IMR-90 (cell line): ENCODE measurements around the gene SIPA1L3. TPM values are rescaled to one million over a fixed set of nuclear protein-coding genes. Genes with fewer than 3 reads are reported as not detected.

Experiments
- ATAC-seq: fragments of 200-7000 bp; cut with Tn5 transposase; 2 replicates; pipeline ENCODE4 v1.9.1; 2020; ENCODE audit warnings: low read depth, mild to moderate bottlenecking, moderate library complexity
- BruUV-seq: library from RNA; stranded (reverse); fragments of 400-500 nt; replicated peaks from 2 replicates; lab custom pipeline; 2021; lab: Mats Ljungman, UMichigan
- CTCF ChIA-PET: fragments of 300-600 bp; formaldehyde crosslinking; extraction: SDS; loops from one replicate; lab custom pipeline; 2021; ENCODE audit warnings: antibody characterized with exemption; lab: Yijun Ruan, JAX
- POLR2A ChIA-PET: fragments of 300-600 bp; sonication (Branson Sonifier 250); formaldehyde crosslinking; loops from one replicate; lab custom pipeline; 2022; ENCODE audit warnings: antibody characterized with exemption; ENCODE audit not compliant: unreplicated experiment; lab: Charles Lee
- DNase-seq: peaks from one replicate; pipeline ENCODE4 v3.0.0; 2013
- H2AFZ ChIP-seq: replicated peaks from 2 replicates; pipeline ENCODE3; 2013; ENCODE audit warnings: low read length, mild to moderate bottlenecking; ENCODE audit not compliant: poor library complexity
- H2AK5ac ChIP-seq: 2 replicates; pipeline ENCODE4 v1.6.1; 2013; ENCODE audit warnings: low read depth, low read length, inconsistent platforms
- H2AK9ac ChIP-seq: replicated peaks from 2 replicates; pipeline ENCODE3; 2013; ENCODE audit warnings: mild to moderate bottlenecking, low read depth, low read length, moderate library complexity; ENCODE audit not compliant: poor library complexity
- H2BK120ac ChIP-seq: 2 replicates; pipeline ENCODE4 v1.6.1; 2013; ENCODE audit warnings: low read depth, low read length, inconsistent platforms
- H2BK15ac ChIP-seq: 3 replicates; pipeline ENCODE4 v1.6.1; 2013; ENCODE audit warnings: low read depth, low read length, inconsistent platforms
- H2BK20ac ChIP-seq: 2 replicates; pipeline ENCODE4 v1.6.1; 2013; ENCODE audit warnings: low read depth, mild to moderate bottlenecking, inconsistent platforms, low read length, moderate library complexity
- H2BK5ac ChIP-seq: 2 replicates; pipeline ENCODE4 v1.6.1; 2013; ENCODE audit warnings: mild to moderate bottlenecking, low read depth, low read length, inconsistent platforms; ENCODE audit not compliant: poor library complexity, severe bottlenecking
- H3K14ac ChIP-seq: replicated peaks from 2 replicates; pipeline ENCODE4 v1.6.1; 2013; ENCODE audit warnings: low read depth, low read length, inconsistent platforms
- H3K18ac ChIP-seq: 2 replicates; pipeline ENCODE4 v1.6.1; 2013; ENCODE audit warnings: low read depth, low read length, control low read depth
- H3K23ac ChIP-seq: 2 replicates; pipeline ENCODE4 v1.6.1; 2013; ENCODE audit warnings: low read depth, low read length, inconsistent platforms
- H3K27ac ChIP-seq: 2 replicates; pipeline ENCODE4 v1.5.1; 2013; ENCODE audit warnings: mild to moderate bottlenecking, control low read depth, low read length; ENCODE audit not compliant: insufficient read depth
- H3K27me3 ChIP-seq: 2 replicates; pipeline ENCODE4 v1.6.1; 2013; ENCODE audit warnings: low read length; ENCODE audit not compliant: control insufficient read depth, insufficient read depth
- H3K36me3 ChIP-seq: 2 replicates; pipeline ENCODE4 v1.6.1; 2013; ENCODE audit warnings: low read length, mixed read lengths; ENCODE audit not compliant: control insufficient read depth, insufficient read depth
- H3K4ac ChIP-seq: 2 replicates; pipeline ENCODE4 v1.6.1; 2013; ENCODE audit warnings: low read depth, low read length, inconsistent platforms
- H3K4me1 ChIP-seq: 2 replicates; pipeline ENCODE4 v1.6.1; 2013; ENCODE audit warnings: low read length, mixed read lengths; ENCODE audit not compliant: control insufficient read depth, insufficient read depth
- H3K4me2 ChIP-seq: 2 replicates; pipeline ENCODE4 v1.6.1; 2013; ENCODE audit warnings: low read depth, mild to moderate bottlenecking, control low read depth, low read length, moderate library complexity
- H3K4me3 ChIP-seq: 2 replicates; pipeline ENCODE4 v1.5.1; 2013; ENCODE audit warnings: low read depth, mild to moderate bottlenecking, control low read depth, low read length, moderate library complexity; ENCODE audit not compliant: insufficient read depth
- H3K56ac ChIP-seq: 2 replicates; pipeline ENCODE4 v1.6.1; 2013; ENCODE audit warnings: low read length, inconsistent platforms; ENCODE audit not compliant: insufficient read depth; ENCODE audit errors: extremely low read depth
- H3K79me1 ChIP-seq, 2 experiments: 2 replicates each; pipeline ENCODE4 v1.6.1; 2013; ENCODE audit warnings: low read length in 2 of 2, inconsistent platforms in 1 of 2, low read depth in 1 of 2
- H3K9ac ChIP-seq: 2 replicates; pipeline ENCODE4 v1.6.1; 2013; ENCODE audit warnings: low read depth, low read length, control low read depth
- H3K9me1 ChIP-seq: 2 replicates; pipeline ENCODE4 v1.6.1; 2013; ENCODE audit warnings: low read length, inconsistent platforms; ENCODE audit not compliant: insufficient read depth
- H3K9me3 ChIP-seq: 2 replicates; pipeline ENCODE4 v1.6.1; 2013; ENCODE audit warnings: low read length; ENCODE audit not compliant: control insufficient read depth, insufficient read depth
- H4K20me1 ChIP-seq: 2 replicates; pipeline ENCODE4 v1.6.1; 2013; ENCODE audit warnings: low read length, inconsistent platforms; ENCODE audit not compliant: insufficient read depth
- H4K5ac ChIP-seq: 2 replicates; pipeline ENCODE4 v1.6.1; 2013; ENCODE audit warnings: mild to moderate bottlenecking, low read depth, low read length, control low read depth
- H4K8ac ChIP-seq, 2 experiments: 2 replicates each; pipeline ENCODE4 v1.6.1; 2013; ENCODE audit warnings: low read depth in 2 of 2, low read length in 2 of 2, control low read depth in 1 of 2, inconsistent platforms in 1 of 2
- H4K91ac ChIP-seq: 2 replicates; pipeline ENCODE4 v1.6.1; 2013; ENCODE audit warnings: low read depth, low read length, inconsistent platforms; ENCODE audit not compliant: insufficient read depth
- CEBPB ChIP-seq: IDR thresholded peaks from 2 replicates; pipeline ENCODE4 v1.6.1; 2012; ENCODE audit warnings: low read depth, low read length, improper control_type of control experiment
- CHD1 ChIP-seq: IDR thresholded peaks from 2 replicates; pipeline ENCODE4 v1.6.1; 2012; ENCODE audit warnings: low read depth, low read length, improper control_type of control experiment
- CTCF ChIP-seq: conservative IDR thresholded peaks from 2 replicates; pipeline ENCODE4 v1.5.1; 2012; ENCODE audit warnings: mild to moderate bottlenecking, low read depth, low read length, improper control_type of control experiment
- FOS ChIP-seq: fragments of 150-350 bp; IDR thresholded peaks from 2 replicates; pipeline ENCODE4 v1.6.1; 2016; ENCODE audit warnings: low read depth, low read length
- MAZ ChIP-seq: IDR thresholded peaks from 2 replicates; pipeline ENCODE4 v1.6.1; 2012; ENCODE audit warnings: low read depth, mild to moderate bottlenecking, low read length, improper control_type of control experiment, moderate library complexity, borderline replicate concordance
- NFE2L2 ChIP-seq: fragments of 150-350 bp; IDR thresholded peaks from 2 replicates; pipeline ENCODE4 v1.6.1; 2016; ENCODE audit warnings: low read depth, mild to moderate bottlenecking, low read length
- SMC3 ChIP-seq: fragments of 150-350 bp; IDR thresholded peaks from 2 replicates; pipeline ENCODE4 v1.6.1; 2016; ENCODE audit warnings: low read depth, mild to moderate bottlenecking, antibody characterized with exemption, low read length, moderate library complexity
- WGBS, 2 experiments: methylation state at CpG; one replicate each; pipeline versions ENCODE4 v1.1.5 to v1.1.7; 2013; ENCODE audit warnings: missing lambda C conversion rate in 2 of 2; ENCODE audit not compliant: insufficient read length in 1 of 2; ENCODE audit errors: extremely low coverage in 2 of 2; 5-methylcytosine and 5-hydroxymethylcytosine counted together
- dilution Hi-C: fragments of 300-500 bp; cut with HindIII; formaldehyde crosslinking; loops from one replicate; pipeline ENCODE4 v1.14.3; 2018; ENCODE audit warnings: low sequenced_read_pairs; ENCODE audit not compliant: unreplicated experiment
- in situ Hi-C: fragments of 300-500 bp; cut with MboI; formaldehyde crosslinking; loops from 3 replicates; pipeline ENCODE4 v1.14.3; 2019; ENCODE audit warnings: low sequenced_read_pairs, inconsistent platforms, mixed read lengths
- intact Hi-C: fragments of 100-400 bp; cut with micrococcal nuclease; formaldehyde crosslinking; loops from 2 replicates; pipeline ENCODE4 v1.10.0; 2022
- polyA plus RNA-seq, 3 experiments: library from polyadenylated mRNA; depleted of rRNA; stranded (reverse); fragments of >200 nt; gene quantifications; 2 replicates each; pipeline ENCODE4 v1.2.3, GENCODE V29; 2012; ENCODE audit warnings: low replicate concordance in 1 of 3
- total RNA-seq: library from RNA; depleted of rRNA; stranded (reverse); fragments of >200 nt; gene quantifications from 2 replicates; pipeline ENCODE4 v1.2.3, GENCODE V29; 2012

SIPA1L3 gene
- total and polyA plus RNA-seq, 2 of the 4 experiments (the other 2 are of a cell fraction): 4.1 to 9.4 TPM

- Histone ChIP-seq H3K18ac (no peak overlapping the region), H3K36me3 (peaks cover 6% of the 10 kb centered on the region), H2AFZ (no peak overlapping the region), H3K4me2 (no peak overlapping the region), H3K56ac (no peak overlapping the region), H2BK15ac (no peak overlapping the region), H4K20me1 (no peaks in the 10 kb centered on the region; the same call in 1 of the 2 replicates), H2BK20ac (no peak overlapping the region), H2BK120ac (no peak overlapping the region), H3K4me3 (no peak overlapping the region), H3K4ac (no peak overlapping the region), H3K14ac (no peak overlapping the region), H3K9me1 (peaks cover 8% of the 10 kb centered on the region; the same call in 1 of the 2 replicates), H3K23ac (no peak overlapping the region), H4K91ac (no peak overlapping the region), H3K9ac (no peak overlapping the region), H3K27ac (no peak overlapping the region), H2AK5ac (no peak overlapping the region), H3K79me1 (peaks cover 4 to 34% of the 10 kb centered on the region in 2 experiments; a peak in 3 of 4 replicates), H2AK9ac (no peak overlapping the region), H4K8ac (no peak overlapping the region), H3K27me3 (no peaks in the 10 kb centered on the region), H3K4me1 (peaks cover 2% of the 10 kb centered on the region; the same call in 1 of the 2 replicates), H3K9me3 (no peaks in the 10 kb centered on the region), H2BK5ac (no peak overlapping the region), H4K5ac (no peak overlapping the region)
- dilution Hi-C loops (no loop called here), intact Hi-C loops (no loop called here), in situ Hi-C loops (no loop called here)
- no TSS peak for BruUV-seq
- no peak for TF ChIP-seq CHD1
- TF ChIP-seq CTCF: no peak
- no peak for TF ChIP-seq FOS
- TF ChIP-seq NFE2L2: no peak
- no peak for TF ChIP-seq MAZ
- no peak for TF ChIP-seq CEBPB
- no peak for TF ChIP-seq SMC3
- POLR2A ChIA-PET: no interaction called here
- ATAC-seq (peak; percentile 57), DNase-seq (peak; percentile 43)
- CTCF ChIA-PET: interaction anchor here (1.2 kb wide), 1 partner anchor 14 kb away, joined by 3 read pairs; no protein-coding TSS in a partner anchor
- 74% methylated on average over 8 of the region's 21 CpGs; no CpG with 5 or more reads in 1 of the 2 experiments for WGBS, 2 experiments
Observed at GRCh38 chr19:38135150-38135998, 228.4 kb downstream of the SIPA1L3 start.
